Hematopoietic multipotent progenitor cell treated with erythropoietin and hydrocortisone succinate and interleukin-3 and kit ligand, for 6 days (in vitro differentiated cells): Measurements from ENCODE around the gene CPSF7.
"Not testable (repeated sequence)": the region's sequence is repeated elsewhere in the genome, so short reads cannot be mapped to it uniquely, and the experiment has no call there.

Experiments used
- DNase-seq: peaks from one replicate; pipeline ENCODE4 v3.0.0-alpha.2; 2015

CPSF7 gene

DNA sequence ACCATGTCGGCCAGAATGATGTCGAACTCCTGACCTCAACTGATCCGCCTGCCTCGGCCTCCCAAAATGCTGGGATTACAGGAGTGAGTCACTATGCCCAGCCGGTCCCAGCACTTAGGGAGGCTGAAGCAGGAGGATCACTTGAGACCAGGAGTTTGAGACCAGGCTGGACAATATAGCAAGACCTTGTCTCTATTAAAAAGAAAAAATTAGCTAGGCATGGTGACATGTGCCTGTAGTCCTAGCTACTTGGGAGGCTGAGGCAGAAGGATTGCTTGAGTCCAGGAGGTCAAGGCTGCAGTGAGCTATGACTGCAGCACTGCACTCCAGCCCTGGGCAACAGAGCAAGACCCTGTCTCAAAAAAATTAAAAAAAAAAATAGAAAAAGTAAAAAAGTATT, 45.9 kb downstream of the CPSF7 start:
- not testable (repeated sequence) for DNase-seq

DNA sequence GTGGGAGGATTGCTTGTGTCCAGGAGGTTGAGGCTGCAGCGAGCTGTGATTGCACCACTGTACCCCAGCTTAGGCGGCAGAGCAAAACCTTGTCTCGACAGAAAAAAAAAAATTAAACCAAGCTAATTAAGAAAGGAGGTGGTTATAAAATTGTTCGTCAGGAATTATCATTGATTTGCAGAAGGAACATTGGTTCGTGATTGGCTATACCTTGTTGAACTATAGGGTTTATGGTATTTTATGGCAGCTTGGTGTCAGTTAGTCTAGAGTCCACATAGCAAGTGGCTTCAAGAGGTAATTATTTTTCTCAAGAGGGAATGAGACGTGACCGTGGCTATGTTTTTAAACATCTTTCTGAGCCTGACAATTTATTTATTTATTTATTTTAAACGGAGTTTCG, 48.9 kb downstream of the CPSF7 start:
- DNase-seq: no peak

DNA sequence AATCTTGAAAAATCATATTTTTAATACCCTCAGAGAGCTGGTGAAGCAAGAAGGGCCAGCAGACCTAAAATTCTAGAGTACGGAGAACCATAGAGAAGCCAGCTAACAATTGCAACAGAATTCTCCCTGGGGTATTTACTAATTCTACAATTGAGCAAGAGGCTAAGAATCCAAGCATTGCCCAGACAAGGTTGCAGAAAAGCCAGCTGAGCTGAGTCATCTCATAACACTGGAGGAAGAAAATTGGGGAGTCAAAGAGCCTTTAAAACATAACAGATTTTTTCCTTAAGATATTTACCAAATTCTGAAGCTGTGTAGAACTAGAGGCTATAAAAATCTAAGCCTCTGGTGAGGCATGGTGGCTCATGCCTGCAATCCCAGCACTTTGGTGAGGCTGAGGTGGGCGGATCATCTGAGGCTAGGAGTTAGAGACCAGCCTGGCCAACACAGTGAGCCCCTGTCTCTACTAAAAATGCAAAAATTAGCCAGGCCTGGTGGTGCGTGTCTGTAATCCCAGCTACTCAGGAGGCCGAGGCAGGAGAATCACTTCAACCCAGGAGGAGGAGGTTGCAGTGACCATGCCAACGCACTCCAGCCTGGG, 51.0 kb downstream of the CPSF7 start:
- DNase-seq: peak; percentile 43

DNA sequence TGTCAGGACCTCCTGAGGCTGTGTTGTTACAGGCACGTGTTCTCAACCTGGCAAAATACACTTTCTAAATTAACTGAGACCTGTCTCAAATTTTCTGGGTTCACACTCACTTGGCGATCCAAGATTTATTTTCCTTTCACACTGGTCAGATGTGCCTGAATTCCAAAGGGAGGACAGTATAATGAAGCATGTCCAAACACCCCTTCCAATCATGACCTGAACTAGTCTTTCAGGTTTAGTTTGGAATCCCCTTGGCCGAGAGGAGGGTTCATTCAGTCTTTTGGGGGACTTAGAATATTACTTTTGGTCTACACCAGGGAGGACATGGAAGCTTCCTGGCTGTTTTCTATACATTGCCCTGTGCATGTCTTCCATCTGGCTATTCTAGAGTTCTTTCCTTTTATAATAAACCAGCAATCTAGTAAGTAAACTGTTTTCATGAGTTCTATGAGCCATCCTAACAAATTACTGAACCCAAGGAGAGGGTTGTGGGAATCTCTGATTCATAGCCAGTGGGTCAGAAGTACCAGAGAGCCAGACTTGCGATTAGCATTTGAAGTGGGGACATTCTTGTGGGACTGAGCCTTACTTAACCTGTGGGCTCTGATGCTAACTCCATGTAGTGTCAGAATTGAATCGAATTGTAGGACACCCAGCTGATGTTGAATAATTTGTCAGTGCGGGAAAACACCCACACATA, 52.2 kb downstream of the CPSF7 start:
- DNase-seq: no peak

DNA sequence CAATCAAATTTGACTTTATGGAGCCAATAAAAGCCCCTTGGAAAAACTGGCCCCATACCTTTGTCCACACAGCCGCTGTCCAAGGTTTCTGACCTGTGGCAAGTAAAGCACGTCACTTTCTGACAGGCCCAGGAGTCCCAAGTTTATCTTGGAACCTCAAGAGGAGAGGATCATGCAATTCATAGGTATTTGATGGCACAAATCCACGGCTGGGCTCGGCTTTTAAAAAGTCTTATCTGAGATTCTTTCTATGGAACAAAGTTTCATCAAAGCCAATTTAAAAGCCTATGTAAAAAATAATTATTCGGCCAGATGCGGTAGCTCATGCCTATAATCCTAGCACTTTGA, 54.0 kb downstream of the CPSF7 start:
- no peak for DNase-seq

DNA sequence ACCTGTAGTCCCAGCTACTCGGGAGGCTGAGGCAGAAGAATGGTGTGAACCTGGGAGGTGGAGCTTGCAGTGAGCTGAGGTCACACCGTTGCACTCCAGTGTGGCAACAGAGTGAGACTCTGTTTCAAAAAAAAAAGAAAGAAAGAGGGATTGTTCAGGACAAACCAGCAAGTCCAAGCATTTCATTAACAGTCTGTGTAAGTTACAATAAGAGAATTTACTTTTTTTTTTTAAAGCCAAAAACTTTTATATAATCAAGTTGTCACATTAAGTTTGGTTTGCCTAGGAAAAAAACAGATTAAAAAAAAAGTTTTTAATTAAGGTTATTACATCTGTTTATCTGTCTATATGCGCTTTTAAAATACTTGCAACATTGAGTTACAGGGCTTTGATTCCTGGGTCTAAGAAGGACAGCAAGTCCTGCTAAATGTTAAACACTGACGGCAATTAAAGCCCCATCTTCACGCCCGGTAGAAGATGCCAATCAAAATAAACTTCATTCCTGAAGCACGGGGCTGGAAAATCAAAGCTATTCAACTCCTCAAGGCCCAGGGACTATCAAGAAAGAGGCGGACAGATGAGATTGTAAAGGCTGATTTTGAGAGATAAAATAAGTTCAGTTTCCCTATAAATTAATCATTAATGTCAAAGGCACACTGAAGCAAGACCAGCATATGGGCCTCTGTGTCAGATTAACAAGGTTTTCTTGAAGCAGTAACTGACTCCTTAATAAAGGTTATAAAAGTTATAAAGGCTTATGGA, 56.9 kb downstream of the CPSF7 start:
- no peak for DNase-seq

DNA sequence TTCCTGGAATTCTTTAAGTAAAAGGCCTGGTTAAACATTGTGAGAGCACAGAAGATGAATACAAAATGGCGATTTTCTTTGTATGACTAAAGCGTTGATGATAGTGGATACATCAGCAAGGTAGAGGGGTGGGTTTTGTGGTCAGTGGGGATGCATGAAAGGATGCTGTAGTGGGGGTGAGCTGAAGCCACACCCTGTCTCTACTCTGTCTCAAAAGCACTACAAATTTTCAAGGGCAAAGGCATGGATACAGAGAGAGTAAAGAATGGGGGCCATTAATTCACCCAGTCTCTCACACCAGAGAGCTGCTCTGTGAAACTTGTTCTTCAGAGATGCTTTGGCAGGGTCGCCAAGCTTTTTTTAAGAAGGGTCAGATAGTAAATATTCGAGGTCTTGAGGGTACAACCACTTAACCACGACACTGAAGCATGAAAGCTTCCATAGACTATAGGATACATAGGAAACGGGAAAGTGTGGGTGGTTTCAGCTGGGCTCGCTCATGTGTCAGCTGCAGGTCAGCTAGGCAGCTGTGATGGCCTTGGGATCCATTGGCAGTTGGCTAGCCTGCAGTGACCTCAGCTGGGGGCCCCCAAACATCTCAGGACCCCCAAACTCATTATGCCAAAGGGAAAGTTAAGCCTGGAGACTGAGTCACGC, 59.3 kb downstream of the CPSF7 start:
- DNase-seq: no peak

DNA sequence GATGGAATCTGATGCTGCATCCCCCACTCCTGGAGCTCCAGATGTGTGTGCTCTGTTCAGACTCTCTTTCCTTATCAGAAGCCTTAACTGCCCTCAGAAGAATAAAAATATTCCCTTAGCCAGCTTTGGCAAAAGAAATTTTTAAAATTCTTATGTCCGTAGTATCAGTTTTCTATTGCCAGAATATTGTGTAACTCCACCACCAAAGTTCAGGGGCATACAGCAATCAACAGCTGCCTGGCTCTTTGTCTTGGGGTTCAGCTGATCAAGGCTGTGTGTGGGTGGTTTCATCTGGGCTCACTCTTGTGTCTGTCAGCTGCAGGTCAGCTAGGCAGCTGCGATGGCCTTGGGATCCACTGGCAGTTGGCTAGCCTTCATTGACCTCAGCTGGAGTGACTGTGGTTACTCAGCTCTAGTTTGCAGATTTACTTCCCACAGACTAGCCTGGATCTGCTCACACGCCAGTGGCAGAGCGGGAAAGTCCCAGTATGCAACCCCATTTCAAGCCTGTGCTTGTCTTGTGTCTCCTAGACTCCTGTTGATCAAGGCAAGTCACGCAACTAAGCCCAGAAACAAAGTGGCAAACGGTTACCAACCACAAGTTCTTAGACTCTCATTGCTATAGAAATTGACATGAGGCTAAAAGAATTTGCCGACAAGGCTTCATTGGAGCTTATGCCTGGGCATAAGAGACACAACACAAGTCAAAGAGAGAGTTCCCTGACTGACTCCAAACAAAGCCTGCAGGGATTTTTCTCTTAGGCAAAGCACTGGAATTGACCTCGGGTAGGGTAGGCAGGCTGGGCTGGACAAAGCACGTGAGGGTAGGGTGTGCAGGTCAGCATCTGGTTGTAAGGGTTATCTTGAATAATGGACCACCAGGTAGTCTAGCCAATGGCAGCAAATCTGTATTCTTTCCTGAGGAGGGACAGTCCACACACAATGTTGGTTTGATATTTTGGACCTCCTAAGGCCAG, 60.1 kb downstream of the CPSF7 start:
- no peak for DNase-seq

DNA sequence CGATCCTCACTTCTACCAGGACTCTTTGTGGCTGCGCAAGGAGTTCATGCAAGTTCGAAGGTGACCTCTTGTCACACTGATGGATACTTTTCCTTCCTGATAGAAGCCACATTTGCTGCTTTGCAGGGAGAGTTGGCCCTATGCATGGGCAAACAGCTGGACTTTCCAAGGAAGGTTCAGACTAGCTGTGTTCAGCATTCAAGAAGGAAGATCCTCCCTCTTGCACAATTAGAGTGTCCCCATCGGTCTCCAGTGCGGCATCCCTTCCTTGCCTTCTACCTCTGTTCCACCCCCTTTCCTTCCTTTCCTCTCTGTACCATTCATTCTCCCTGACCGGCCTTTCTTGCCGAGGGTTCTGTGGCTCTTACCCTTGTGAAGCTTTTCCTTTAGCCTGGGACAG, 61.1 kb downstream of the CPSF7 start:
- DNase-seq: no peak

DNA sequence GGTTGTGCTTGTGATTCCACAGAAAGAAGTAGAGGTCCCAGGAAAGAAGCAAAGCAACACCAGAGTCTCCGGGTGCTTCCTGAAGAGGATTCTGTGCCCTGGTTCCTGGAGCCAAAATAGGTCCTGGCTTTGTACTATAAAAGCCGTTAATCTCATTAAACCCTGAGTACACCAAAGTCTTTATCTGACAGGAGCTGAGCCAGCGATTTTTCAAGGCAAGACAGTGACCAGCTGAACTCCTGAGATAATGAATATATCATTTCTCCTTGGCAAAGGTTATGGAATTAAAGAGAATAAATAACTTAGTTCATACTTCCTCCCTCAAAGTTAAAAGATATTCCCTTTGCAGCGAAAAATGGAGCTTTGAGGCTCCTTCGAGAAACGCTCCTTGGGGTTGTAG, 62.4 kb downstream of the CPSF7 start:
- DNase-seq: peak; percentile 89

DNA sequence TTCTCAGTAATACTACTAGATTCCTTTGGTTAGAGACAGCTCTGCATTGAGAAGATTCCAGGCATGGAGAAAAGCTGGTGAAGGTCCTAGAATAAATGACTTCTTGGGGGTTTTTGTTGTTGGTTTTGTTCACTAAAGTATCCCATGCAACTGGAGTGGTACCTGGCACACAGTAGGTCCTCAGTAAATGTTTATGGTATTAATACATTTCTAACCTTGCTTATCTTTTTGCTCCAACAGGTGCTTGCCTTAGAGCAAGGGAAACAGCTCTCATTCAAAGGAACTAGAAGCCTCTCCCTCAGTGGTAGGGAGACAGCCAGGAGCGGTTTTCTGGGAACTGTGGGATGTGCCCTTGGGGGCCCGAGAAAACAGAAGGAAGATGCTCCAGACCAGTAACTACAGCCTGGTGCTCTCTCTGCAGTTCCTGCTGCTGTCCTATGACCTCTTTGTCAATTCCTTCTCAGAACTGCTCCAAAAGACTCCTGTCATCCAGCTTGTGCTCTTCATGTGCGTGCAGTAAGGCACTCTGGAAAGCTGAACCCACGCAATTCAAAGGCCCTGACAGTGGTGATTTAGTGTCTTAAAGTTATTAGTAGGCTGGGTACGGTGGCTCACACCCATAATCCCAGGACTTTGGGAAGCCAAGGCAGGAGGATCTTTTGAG, 65.6 kb downstream of the CPSF7 start:
- DNase-seq: no peak

DNA sequence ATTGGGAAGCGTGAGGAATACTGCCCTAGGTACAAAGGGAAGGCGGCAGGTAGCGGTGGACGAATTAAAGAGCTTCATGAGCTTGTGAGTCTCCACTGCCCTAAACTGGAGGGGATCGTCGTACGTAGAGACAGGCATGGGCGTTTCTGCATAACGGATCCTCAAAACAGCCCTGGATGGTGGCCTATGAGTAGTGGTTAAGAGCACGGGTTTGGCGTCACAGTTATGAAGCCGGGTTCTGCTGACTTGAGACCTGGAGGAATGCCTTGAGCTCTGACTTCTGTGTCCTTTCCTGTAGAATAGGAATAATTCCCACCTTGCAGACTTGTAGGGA, 67.3 kb downstream of the CPSF7 start:
- DNase-seq: peak; percentile 75

DNA sequence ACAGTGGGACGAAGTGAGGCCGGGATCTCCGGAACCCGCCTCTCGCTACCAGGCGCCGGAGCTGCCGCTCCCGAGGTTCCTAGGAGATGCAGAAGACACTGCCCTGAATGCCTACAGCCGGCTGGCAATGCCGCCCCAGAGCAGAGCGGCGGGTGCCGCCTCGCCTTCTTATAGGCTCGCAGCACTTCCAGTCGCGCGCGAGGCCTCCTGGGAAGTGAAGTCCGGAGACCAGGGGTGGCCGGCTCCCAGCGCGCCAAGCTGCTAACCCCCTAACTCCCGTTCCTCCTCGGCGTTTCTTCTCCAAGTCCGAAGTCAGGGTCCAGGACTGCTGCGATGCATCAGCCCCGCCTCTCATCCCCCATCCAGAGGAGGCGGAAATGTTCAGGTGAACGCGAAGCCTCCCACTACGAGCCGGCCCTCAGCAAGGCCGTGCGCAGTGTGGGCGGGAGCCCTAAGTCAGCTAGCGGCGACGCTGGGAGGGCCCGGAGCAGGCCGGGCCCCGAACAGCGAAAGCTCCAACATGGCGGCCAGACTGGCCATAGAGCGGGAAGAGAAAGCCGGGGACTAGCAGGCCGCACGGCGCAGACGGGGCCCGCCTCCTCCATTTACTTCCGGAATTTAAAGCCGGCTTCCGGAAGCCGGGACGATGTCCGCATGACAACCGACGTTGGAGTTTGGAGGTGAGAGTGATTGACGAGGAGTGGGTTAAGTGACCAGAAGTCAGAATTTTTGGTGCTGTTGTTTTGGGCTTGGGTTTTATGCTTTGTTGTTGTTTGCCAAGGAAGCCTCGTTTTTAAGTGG, 67.8 kb downstream of the CPSF7 start, which contains the start of the genes CYB561A3 and TMEM138:
Gene CYB561A3, minus strand, starts transcription at position 142 of the 801 bp plus-strand sequence. CDS start 5,169 bp downstream, outside the sequence.
Gene TMEM138, plus strand, starts transcription at position 634 of the 801 bp plus-strand sequence. CDS start 2,017 bp downstream, outside the sequence.
- peak; percentile 98 for DNase-seq

DNA sequence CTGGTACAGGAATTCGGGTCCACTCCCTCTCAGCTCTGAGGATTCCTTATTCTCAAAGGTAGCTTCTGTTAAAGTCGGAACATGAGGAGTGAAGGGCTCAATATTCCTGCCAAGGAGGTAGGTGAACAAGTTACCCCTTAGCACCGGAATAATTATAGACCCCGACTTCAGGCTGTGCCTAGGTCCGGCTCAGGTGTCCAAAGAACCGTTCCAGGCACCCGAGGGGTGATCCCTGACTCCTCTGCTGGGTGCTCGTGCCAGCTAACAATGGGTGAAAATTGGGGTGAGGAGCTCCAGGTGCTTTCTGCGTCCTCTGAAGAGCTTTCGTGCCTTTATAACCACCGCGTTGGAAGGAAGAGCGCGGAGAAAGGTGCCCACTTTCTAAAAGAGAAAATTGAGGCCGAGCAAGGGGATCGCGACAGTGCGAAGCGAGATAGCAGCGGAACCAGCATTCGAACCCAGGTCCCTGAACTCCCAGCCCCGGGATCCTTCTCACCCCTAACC, 68.5 kb downstream of the CPSF7 start:
- DNase-seq: no peak

DNA sequence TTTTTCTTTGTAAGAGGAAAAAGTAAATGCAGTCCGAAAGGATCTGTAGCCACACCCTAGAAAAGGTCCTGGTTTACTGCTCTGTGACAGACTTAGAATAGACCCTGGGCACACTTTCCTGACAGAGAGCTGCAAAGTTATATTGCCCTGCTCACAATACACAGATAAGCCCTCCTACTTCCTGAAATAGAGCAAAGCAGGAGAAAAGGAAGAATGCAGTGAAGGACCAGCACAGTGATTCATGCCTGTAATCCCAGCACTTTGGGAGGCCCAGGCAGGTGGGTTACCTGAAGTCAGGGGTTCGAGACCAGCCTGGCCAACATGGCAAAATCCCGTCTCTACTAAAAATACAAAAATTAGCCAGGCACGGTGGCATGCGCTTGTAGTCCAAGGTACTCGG, 70.3 kb downstream of the CPSF7 start:
- no peak for DNase-seq

DNA sequence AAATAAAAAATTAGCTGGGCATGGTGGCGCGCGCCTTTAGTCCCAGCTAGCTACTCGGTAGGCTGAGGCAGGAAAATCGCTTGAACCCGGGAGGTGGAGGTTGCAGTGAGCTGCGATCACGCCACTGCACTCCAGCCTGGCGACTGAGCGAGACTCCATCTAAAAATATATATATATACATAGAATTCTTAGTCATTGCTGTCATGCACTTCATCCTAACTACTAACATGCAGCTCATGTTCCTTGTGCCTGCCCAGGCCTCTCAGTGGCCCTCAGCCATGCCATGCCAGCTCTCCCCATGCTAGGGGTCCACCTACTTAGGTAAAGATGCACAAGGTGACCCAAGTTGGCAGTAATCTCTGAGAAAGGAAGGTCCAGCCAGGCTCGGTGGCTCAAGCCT, 71.2 kb downstream of the CPSF7 start:
- no peak for DNase-seq

DNA sequence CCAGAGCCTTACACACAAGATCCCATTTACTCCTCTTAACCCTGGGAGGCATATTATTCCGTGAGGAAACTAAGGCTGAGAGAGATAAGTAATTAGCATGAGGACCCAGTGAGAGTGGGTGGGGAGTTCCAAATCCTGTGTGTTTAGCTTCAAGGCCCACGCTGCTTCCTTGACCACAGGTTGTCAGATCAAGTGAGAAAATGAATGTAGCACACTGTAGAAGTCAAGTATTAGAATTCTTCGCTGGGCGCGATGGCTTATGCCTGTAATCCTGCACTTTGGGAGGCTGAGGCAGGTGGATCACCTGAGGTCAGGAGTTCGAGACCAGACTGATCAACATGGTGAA, 71.9 kb downstream of the CPSF7 start:
- no peak for DNase-seq

DNA sequence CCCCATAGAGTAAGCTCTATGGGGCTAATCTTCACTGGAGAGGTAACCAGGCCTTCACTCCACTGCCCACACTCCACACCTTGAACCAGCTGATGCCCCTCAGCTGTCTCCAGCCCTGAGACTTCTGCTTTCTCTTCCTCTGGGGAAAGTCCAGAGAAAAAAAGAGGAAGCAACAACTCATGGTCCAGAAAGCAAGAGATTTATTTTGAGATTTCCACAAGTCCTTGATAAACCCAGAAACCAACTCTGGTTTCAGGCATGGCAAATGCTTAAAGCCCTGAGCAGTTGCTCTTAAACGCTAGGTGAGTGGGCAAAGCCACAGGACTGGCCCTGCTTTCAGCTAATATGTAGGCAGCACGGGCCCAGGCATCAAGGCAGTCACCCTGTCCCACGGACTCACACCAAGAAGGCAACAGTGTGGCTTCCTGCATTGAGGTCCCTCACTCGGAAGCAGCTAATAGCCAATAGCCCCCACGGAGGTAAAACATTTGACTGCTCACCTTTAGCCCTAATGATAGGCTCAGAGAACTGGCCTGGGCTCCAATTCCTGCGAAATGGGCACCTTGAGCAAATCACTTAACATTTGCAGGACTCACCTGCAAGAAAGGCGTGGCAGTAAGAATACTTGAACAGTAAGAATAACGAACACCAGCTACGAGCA, 72.4 kb downstream of the CPSF7 start:
- DNase-seq: peak; percentile 51

DNA sequence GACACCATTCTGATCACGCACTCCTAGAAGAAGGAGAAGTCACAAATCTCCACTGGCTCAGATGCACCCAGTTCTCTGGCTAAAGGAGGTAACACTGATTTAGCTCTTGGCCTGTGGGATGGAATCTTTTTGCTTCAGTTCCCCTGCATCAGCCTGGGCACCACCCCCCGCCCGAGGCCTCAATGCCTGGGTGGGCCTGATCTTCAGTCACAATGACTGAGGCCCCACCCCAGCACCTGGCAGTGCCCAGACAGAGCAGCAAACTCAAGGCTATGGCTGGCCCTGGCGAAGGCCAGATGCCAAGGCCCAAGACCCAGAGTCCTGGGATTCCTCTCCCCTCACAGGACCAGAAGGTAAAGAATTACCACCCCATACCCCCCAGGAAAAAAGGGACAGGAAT, 73.1 kb downstream of the CPSF7 start:
- no peak for DNase-seq

DNA sequence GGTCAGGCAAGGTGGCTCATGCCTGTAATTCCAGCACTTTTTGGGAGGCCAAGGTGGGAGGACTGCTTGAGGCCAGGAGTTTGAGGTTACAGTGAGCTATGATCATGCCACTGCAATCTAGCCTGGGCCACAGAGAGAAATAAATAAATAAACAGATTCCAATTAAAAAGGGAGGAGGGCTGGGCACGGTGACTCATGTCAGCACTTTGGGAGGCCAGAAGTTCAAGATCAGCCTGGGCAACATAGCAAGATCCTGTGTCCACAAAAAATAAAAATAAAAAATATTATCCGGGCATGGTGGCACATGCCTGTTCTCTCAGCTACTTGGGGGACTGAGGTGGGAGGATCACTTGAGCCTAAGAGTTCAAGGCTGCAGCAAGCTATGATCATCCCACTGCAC, 75.6 kb downstream of the CPSF7 start:
- DNase-seq: no peak
